Stimulated activated CD4-positive, alpha-beta T cell treated with anti-CD3 and anti-CD28 coated beads, Interleukin-12 subunit alpha, Interleukin-12 subunit beta, amount 100 ng/mL, for 4 hours (primary cell): ENCODE data around the gene EML4.
"Not testable (repeated sequence)": the region's sequence is repeated elsewhere in the genome, so short reads cannot be mapped to it uniquely, and the experiment has no call there.

ENCODE experiments used
- DNase-seq: peaks from one replicate; pipeline ENCODE4 v3.0.0-alpha.2; 2020

EML4 gene

GRCh38 chr2:42338567-42339190 is 169.5 kb downstream of the EML4 start:
- no peak for DNase-seq

- no peak for DNase-seq
Measured at GRCh38 chr2:42339191-42339912, 170.2 kb downstream of the EML4 start.

- no peak for DNase-seq
Measured at GRCh38 chr2:42340045-42340937, 171.1 kb downstream of the EML4 start.

- DNase-seq = no peak
Measured at GRCh38 chr2:42340938-42341636, 171.9 kb downstream of the EML4 start.

GRCh38 chr2:42342061-42342794 is 173.1 kb downstream of the EML4 start:
- no peak for DNase-seq

GRCh38 chr2:42342795-42343241 is 173.7 kb downstream of the EML4 start:
- DNase-seq = no peak

GRCh38 chr2:42345986-42346385 is 176.8 kb downstream of the EML4 start:
- no peak for DNase-seq

GRCh38 chr2:42346856-42347255 is 177.7 kb downstream of the EML4 start:
- not testable (repeated sequence) for DNase-seq

- not testable (repeated sequence) for DNase-seq
Measured at GRCh38 chr2:42347518-42347917, 178.4 kb downstream of the EML4 start.

GRCh38 chr2:42348113-42348805 is 179.1 kb downstream of the EML4 start:
- DNase-seq = no peak

- DNase-seq = no peak
Measured at GRCh38 chr2:42350434-42351063, 181.4 kb downstream of the EML4 start.

GRCh38 chr2:42351864-42352263 is 182.7 kb downstream of the EML4 start:
- DNase-seq = no peak

- DNase-seq = no peak
Measured at GRCh38 chr2:42353792-42354429, 184.8 kb downstream of the EML4 start.

- DNase-seq = no peak
Measured at GRCh38 chr2:42359304-42359964, 190.3 kb downstream of the EML4 start.

- DNase-seq = no peak
Measured at GRCh38 chr2:42359965-42360483, 190.9 kb downstream of the EML4 start.

GRCh38 chr2:42360493-42360889 is 191.3 kb downstream of the EML4 start:
- no peak for DNase-seq

- DNase-seq = peak; percentile 96
Measured at GRCh38 chr2:42360890-42361727, 192.0 kb downstream of the EML4 start, which contains the start of gene COX7A2L. Gene COX7A2L, minus strand, starts transcription at chr2:42361217. Its CDS starts 56 bp downstream, at chr2:42361161.

- no peak for DNase-seq
Measured at GRCh38 chr2:42361728-42362283, 192.7 kb downstream of the EML4 start.
